NCI-H446 treated with DMSO at 0.1 percent for 48 hours (cell line): ENCODE measurements around the gene OR2M2.

ENCODE experiments used
- DNase-seq: peaks from one replicate; lab custom pipeline; 2025; lab: John Stamatoyannopoulos, UW

The OR2M2 gene, protein sequence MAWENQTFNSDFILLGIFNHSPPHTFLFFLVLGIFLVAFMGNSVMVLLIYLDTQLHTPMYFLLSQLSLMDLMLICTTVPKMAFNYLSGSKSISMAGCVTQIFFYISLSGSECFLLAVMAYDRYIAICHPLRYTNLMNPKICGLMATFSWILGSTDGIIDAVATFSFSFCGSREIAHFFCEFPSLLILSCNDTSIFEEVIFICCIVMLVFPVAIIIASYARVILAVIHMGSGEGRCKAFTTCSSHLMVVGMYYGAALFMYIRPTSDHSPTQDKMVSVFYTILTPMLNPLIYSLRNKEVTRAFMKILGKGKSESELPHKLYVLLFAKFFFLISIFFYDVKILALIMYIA

GRCh38 chr1:248174521-248174920, at the start of gene OR2M2:
Gene OR2M2, plus strand, starts transcription at chr1:248174821. Its CDS starts 5,165 bp downstream, at chr1:248179986.
- DNase-seq = no peak

DNA sequence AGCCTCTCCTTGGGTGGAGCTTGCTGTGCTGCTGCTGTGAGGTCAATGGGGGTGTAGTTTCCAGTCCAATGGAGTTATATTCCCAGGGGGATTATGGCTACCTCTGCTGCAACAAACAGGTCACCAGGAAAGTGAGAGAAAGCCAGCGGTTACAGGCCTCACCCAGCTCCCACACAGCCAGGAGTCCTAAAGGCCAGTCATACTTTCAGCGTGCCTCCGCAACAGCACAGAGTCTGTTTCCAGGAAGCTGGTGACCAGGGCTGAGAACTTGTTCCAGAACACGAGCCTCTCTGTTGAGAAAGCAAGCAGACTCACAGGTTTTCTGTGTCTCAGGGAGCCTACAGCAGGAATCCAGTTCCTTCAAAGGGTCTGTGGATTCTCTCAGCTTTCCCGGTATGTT, 47.0 kb upstream of the OR2M2 start:
- no peak for DNase-seq

DNA sequence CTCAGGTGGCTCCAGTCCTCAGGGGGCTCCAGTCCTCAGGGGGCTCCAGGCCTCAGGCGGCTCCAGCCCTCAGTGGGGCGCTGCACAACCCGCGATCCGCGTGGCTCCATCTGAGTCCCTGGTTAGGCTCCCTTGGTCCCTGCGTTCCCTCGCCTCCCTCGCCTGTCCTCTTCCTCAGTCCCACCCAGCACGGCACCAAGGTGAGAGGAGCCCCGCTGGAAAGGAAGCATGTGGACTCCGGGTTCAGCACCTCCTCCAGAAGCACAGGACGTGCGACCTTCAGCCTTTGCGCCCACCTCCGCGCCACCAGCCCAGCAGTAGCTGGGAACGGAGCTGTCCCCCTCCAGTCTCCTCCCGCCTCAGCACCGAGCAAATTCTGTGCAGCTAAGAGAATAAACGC, 37.8 kb upstream of the OR2M2 start:
- no peak for DNase-seq

DNA sequence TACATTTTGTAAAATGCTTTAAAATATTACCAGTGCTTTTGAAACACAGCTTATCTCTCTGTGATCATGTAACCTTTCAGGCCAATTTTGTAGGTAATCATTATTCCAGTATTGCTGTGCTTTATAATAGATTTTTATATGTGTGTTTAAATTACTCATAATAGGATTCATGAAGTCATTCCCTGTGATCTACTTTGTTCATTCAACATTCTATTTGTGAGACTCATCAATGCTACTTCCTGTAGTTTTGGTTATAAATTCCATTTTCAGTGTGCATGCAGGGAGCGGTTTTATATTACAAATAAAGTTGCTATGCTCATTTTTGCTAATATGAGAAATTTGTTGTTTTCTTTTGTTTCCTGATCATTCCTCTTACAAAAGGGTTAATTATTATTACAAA, 33.8 kb upstream of the OR2M2 start:
- no peak for DNase-seq

DNA sequence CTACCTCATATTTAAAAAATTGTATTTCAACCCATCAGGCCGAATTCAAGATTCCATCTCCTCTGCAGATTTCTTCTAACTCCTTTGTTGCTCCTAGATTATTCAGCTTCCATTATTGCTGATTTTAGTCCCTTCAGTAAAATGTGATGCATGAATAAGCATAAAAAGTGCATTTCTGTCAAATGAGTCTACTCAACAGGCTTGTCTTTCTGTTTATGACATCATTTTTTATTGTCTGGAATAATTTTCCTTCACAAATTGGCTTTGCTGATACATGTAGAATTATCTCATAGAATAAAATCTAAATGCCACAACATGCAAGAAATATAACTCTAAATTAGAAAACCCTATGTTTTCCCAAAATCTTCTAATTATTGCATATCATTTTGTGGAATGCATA, 31.3 kb upstream of the OR2M2 start:
- no peak for DNase-seq

GRCh38 chr1:248144513-248145198, 30.0 kb upstream of the OR2M2 start, which contains the start of gene OR2M5:
Gene OR2M5, plus strand, starts transcription at chr1:248145148. Its CDS starts 0 bp downstream, at chr1:248145148.
- DNase-seq = no peak

DNA sequence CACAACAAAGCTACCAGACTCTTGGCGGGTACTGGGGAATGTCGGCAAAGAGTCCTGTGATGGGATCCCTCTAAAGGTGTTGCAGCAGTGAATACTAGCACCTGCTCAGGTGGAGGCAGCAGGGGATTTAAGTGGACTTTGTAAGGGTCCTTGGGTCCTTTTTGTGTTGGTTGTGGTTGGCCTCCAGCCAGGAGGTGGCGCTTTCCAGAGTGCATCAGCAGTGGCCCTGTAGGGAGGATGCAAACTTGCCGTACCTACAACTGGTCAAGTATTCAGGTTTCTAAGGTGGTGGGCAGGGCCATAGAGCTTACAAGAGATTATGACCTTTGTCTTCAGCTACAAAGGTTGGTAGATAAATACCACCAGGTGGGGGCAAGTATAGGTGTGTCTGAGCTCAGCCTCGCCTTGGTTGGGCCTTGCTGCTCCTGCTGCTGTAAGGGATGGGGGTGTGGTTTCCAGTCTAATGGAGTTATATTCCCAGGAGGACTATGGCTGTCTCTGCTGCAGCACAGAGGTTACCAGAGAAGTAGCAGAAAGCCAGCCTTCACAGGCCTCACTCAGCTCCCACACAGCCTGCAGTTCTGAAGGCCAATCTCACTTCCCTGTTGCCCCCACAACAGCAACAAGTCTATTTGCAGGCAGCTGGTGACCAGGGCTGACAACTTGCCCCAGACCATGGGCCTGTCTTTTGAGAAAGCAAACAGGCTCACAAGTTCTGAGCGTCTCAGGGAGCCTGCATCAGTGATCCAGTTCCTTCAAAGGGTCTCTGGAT, 22.4 kb upstream of the OR2M2 start:
- no peak for DNase-seq

GRCh38 chr1:248155927-248156326, 18.7 kb upstream of the OR2M2 start:
- no peak for DNase-seq

DNA sequence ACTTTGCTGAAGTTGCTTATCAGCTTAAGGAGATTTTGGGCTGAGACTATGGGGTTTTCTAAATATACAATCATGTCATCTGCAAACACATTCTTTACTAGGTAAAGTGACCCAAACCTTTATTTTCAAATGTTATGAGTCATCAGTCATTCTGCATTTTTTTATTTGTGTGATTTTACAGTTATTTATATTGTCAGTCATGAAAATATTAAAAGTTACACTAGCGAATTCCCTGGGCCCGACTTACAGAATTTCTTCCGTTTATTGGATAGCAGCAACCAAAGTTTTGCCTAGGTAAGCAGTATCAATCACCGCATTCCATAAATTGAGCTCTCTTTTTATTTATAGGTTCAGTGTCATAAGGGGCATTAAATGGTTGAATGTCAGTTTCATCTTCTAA, 15.9 kb upstream of the OR2M2 start:
- no peak for DNase-seq

GRCh38 chr1:248164031-248164430, 10.6 kb upstream of the OR2M2 start:
- DNase-seq = no peak

DNA sequence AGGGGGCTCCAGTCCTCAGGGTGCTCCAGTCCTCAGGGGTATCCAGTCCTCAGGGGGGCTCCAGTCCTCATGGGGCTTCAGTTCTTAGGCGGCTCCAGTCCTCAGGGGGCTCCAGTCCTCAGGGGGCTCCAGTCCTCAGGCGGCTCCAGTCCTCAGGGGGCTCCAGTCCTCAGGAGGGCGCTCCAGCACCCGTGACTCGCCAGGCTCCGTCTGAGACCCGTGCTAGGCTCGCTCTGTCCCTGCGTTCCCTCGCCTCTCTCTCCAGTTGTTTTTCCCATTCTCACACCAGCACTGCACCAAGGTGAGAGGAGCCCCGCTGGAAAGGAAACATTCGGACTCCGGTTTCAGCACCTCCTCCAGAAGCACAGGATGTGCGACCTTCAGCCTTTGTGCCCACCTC, 9.4 kb upstream of the OR2M2 start:
- DNase-seq = no peak

DNA sequence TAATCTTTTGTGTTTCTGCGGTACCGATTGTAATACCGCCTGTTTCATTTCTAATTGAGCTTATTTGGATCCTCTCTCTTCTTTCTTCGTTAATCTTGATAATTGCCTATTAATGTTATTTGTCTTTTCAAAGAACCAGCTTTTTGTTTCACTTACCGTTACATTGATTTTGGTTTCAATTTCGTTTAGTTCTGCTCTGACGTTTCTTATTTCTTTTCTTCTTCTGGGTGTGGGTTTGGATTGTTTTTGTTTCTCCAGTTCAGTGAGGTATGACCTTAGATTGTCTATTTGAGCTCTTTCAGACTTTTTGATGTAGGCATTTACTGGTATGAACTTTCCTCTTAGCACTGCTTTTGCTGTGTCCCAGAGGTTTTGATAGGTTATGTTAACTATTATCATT, 9.4 kb downstream of the OR2M2 start:
- DNase-seq = no peak

- DNase-seq = no peak
These were observed 12.7 kb downstream of the OR2M2 start for GRCh38 chr1:248187363-248187762.

GRCh38 chr1:248189026-248189425, 14.4 kb downstream of the OR2M2 start:
- DNase-seq = no peak

DNA sequence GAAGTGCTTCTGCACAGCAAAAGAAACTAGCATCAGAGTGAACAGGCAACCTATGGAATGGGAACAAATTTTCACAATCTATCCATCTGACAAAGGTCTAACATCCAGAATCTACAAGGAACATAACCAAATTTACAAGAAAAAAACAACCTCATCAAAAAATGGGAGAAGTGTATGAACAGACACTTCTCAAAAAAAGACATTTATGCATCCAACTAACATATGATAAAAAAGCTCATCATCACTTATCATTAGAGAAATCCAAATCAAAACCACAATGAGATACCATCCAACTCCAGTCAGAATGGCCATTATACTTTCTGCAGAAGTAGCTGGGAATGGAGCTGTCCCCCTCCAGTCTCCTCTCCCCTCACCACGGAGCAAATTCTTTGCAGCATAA, 19.5 kb downstream of the OR2M2 start:
- no peak for DNase-seq

GRCh38 chr1:248196965-248197364, 22.3 kb downstream of the OR2M2 start, which contains the start of gene OR2M3:
Gene OR2M3, plus strand, starts transcription at chr1:248197265. Its CDS starts 5,803 bp downstream, at chr1:248203068.
- DNase-seq = no peak

GRCh38 chr1:248215880-248216279, 41.3 kb downstream of the OR2M2 start:
- no peak for DNase-seq

DNA sequence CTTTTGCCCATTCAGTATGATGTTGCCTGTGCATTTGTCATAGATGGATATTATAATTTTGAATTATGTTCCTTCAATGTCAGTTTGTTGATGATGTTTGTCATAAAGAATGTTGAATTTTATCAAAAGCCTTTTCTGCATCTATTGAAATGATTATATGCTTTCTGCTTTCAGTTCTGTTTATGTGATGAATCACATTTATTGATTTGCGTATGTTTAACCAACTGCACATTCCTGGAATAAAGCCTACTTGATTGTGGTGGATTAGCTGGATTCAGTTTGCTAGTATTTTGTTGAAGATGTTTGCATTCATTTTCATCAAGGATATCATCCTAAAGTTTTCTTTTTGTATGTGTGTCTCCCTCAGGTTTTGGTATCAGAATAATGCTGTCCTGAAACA, 50.9 kb downstream of the OR2M2 start:
- DNase-seq = no peak

- no peak for DNase-seq
These were observed 54.8 kb downstream of the OR2M2 start for GRCh38 chr1:248229360-248229908.
